ENCODE measurements around the gene UNC5A. TPM values are rescaled to one million over a fixed set of nuclear protein-coding genes. Genes with fewer than 3 reads are reported as not detected.

UNC5A gene
- total and polyA plus RNA-seq, 2 of the 8 experiments (the other 6 are each of a cell fraction or from before 2014, with no cell fraction given) = 4.0 to 7.6 TPM

- no peak for TF ChIP-seq NANOG (IDR thresholded peaks at IDR 0.05; ENCODE audit: insufficient read depth, low read depth, low read length, poor library complexity, severe bottlenecking)
- no peak for TF ChIP-seq ATF3 (IDR thresholded peaks at IDR 0.05; ENCODE audit: insufficient read depth, low read depth, low read length)
- no peak for TF ChIP-seq RAD21 (IDR thresholded peaks at IDR 0.05 in 1 of 2, conservative IDR thresholded peaks at IDR 0.05 in 1 of 2; ENCODE audit: low read depth in 2 of 2, low read length in 2 of 2)
- TF ChIP-seq CBX5 (IDR thresholded peaks at IDR 0.05; ENCODE audit: low read depth, low read length) = no peak
- TF ChIP-seq EZH2 (IDR thresholded peaks at IDR 0.05; ENCODE audit: low read depth, low read length, severe bottlenecking) = no peak
- no peak for TF ChIP-seq KDM4A (IDR thresholded peaks at IDR 0.05; ENCODE audit: low read depth, low read length, severe bottlenecking)
- TF ChIP-seq BACH1 (IDR thresholded peaks at IDR 0.05; ENCODE audit: low read length) = no peak
Measured at GRCh38 chr5:176775409-176775808, 35.0 kb upstream of the UNC5A start (continued).

Measured in H1 (cell line).